Activated CD8-positive, alpha-beta T cell treated with anti-CD3 and anti-CD28 coated beads, Interleukin-2, amount 10 ng/mL, durations not matched to agents 7 days and 5 days (primary cell): ENCODE results near the gene IFI27L1. TPM values are rescaled to one million over a fixed set of nuclear protein-coding genes. Genes with fewer than 3 reads are reported as not detected.

Experiments
- ATAC-seq: fragments of 150-1000 bp; cut with Tn5 transposase; one replicate; pipeline ENCODE4 v1.10.0; 2021; ENCODE audit warnings: moderate library complexity
- CTCF ChIA-PET: fragments of 350-600 bp; sonication (Branson Sonifier 250); formaldehyde crosslinking; loops from one replicate; lab custom pipeline; 2021; ENCODE audit warnings: antibody characterized with exemption; lab: Charles Lee
- POLR2A ChIA-PET: fragments of 350-600 bp; sonication (Branson Sonifier 250); formaldehyde crosslinking; loops from one replicate; lab custom pipeline; 2021; ENCODE audit warnings: antibody characterized with exemption; lab: Charles Lee
- DNase-seq: peaks from one replicate; pipeline ENCODE4 v3.0.0-alpha.2; 2020
- H3K27ac Mint-ChIP-seq: one replicate; pipeline ENCODE4 v1.8.0; 2021; ENCODE audit warnings: mild to moderate bottlenecking, mixed read lengths
- H3K27me3 Mint-ChIP-seq: one replicate; pipeline ENCODE4 v1.8.0; 2021; ENCODE audit warnings: low read depth, mixed read lengths
- H3K36me3 Mint-ChIP-seq: one replicate; pipeline ENCODE4 v1.8.0; 2021; ENCODE audit warnings: low read depth, mixed read lengths
- H3K4me1 Mint-ChIP-seq: one replicate; pipeline ENCODE4 v1.8.0; 2021; ENCODE audit warnings: low read depth, mixed read lengths
- H3K4me3 Mint-ChIP-seq: one replicate; pipeline ENCODE4 v1.8.0; 2021; ENCODE audit warnings: mild to moderate bottlenecking, mixed read lengths
- H3K9me3 Mint-ChIP-seq: one replicate; pipeline ENCODE4 v1.8.0; 2022; ENCODE audit warnings: mixed read lengths; ENCODE audit not compliant: insufficient read depth
- total RNA-seq, 2 experiments: library from RNA; stranded (reverse); gene quantifications; one replicate each; pipeline ENCODE4 v1.2.3, GENCODE V29; 2021

Gene IFI27L1
- total RNA-seq, 2 experiments from 2014 or later, result 34.7 to 41.3 TPM

DNA sequence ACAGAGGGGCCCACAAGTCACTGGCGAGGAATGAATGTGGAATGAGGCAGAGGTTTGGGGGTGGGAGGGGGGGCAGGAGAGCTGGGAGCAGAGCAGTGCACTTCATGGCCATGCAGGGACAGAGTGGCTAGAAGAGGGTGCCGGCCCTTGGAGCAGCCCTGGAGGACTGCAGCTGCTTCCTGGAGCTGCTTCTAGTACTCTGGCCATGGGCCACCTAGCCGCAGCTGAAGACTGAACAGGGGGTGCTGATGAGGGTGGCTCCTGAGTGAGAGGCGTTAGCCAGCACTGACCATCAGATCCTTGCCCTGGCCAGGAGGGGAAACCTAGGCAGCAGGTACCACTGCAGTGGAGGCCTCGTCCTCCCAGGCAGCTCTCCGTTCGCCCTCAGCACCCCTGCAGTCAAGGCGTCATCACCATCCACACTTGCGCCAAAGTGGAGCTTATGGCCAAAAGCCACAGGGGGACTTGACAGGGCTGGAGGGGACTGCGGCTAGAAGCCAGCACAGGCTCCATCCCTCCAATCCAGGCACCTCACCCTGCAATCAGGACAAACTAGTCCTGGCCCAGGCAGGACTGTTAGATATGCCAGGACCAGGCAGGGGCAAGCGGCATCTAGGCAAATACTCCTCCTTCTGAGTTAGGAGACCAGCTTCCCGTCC is 38.5 kb upstream of the IFI27L1 start:
- H3K27me3 Mint-ChIP-seq, result no peaks in the 10 kb centered on the region
- H3K4me3 Mint-ChIP-seq, result no peak overlapping the region
- ATAC-seq (no peak), DNase-seq (no peak)
- POLR2A ChIA-PET, result no interaction called here
- H3K9me3 Mint-ChIP-seq, result no peaks in the 10 kb centered on the region
- H3K4me1 Mint-ChIP-seq, result peaks cover 8% of the 10 kb centered on the region
- CTCF ChIA-PET, result interaction anchor here (0.6 to 1.3 kb wide), 4 partner anchors 13 to 536 kb away, joined by 3 to 4 read pairs (median 3); no protein-coding TSS in a partner anchor
- peaks cover 12% of the 10 kb centered on the region for H3K36me3 Mint-ChIP-seq
- H3K27ac Mint-ChIP-seq, result no peak overlapping the region

DNA sequence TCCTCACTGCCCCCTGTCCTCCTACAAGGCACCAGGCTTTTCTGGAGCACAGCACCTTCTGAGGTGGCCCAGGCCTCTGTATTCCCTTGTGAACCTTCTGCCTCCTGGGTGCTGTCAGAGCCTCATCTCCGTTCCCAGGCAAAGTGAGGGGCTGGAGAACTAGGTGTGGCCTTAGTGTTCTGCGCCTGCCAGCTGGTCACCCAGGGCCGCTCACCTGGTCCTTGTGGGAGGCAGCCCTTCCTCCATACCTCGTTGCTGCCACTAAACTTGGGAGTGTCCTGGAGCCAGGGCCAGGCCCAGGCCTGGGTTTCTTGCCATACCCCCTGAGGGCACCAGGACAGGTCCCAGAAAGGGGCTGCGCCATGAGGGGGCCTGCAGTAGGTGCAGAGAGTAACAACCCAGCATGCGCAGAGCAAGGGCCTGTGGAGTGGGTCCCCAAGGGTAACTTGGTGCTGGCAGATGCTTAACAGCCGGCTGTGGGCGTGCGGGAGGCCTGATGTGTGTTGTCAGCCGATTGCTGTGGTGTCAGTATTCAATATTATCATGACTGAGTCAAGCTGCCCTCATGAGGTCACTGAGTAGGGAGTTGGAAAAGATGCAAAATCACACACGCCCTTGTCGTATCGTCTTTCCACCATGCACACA is 37.9 kb upstream of the IFI27L1 start:
- ChIA-PET POLR2A (no interaction called here), CTCF (interaction anchor here (0.6 to 1.3 kb wide), 4 partner anchors 14 to 537 kb away, joined by 3 to 4 read pairs (median 3); no protein-coding TSS in a partner anchor)
- Mint-ChIP-seq H3K36me3 (peaks cover 18% of the 10 kb centered on the region), H3K4me1 (peaks cover 8% of the 10 kb centered on the region), H3K9me3 (no peaks in the 10 kb centered on the region), H3K4me3 (no peak overlapping the region), H3K27ac (no peak overlapping the region), H3K27me3 (no peaks in the 10 kb centered on the region)
- DNase-seq (no peak), ATAC-seq (no peak)

DNA sequence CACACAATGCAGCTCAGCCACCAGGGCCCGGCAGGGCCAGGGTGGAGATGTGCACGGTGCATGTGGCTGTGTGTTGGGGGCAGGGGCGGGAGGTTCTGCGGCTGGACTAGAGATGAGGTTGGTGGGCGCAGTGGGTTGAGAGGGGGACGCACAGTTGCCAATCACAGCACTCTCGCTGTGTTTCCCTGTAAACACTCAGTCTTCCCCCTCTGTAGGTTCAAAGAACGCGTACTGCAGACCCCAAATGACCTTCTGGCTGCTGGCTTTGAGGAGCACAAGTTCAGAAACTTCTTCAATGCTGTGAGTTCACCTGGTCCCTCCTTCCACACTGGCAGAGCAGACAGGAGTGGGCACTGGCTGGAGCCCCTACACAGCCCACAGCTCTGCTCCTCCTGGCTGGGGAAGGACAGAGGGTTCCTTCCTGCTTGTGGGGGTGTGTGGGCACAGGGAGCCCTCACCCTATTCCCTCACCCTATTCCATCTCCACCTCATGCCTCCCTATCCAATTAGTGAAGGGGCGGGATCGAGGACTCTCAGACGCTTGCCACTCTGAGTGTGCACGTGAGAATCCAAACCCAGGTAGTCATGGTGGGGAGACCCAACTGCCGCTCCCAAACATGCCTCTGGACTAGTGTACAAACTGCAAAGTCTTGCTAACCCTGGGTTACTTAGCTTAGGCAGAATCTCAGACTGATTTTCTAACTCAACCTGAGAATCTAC is 37.2 kb upstream of the IFI27L1 start:
- ATAC-seq (no peak), DNase-seq (no peak)
- H3K27me3 Mint-ChIP-seq, result no peaks in the 10 kb centered on the region
- H3K36me3 Mint-ChIP-seq, result peaks cover 23% of the 10 kb centered on the region
- H3K4me1 Mint-ChIP-seq, result peaks cover 8% of the 10 kb centered on the region
- ChIA-PET CTCF (interaction anchor here (1.9 kb wide), 1 partner anchor 8 kb away, joined by 9 read pairs; no protein-coding TSS in a partner anchor), POLR2A (no interaction called here)
- H3K4me3 Mint-ChIP-seq, result no peak overlapping the region
- H3K9me3 Mint-ChIP-seq, result no peaks in the 10 kb centered on the region
- peak overlapping the region; percentile 44 for H3K27ac Mint-ChIP-seq

- CTCF ChIA-PET, result interaction anchor here (1.2 to 1.9 kb wide), 2 partner anchors 9 to 34 kb away, joined by 3 to 9 read pairs; no protein-coding TSS in a partner anchor
- POLR2A ChIA-PET, result no interaction called here
- peak overlapping the region; percentile 44 for H3K27ac Mint-ChIP-seq
- peaks cover 23% of the 10 kb centered on the region for H3K36me3 Mint-ChIP-seq
- ATAC-seq (no peak), DNase-seq (no peak)
- H3K4me1 Mint-ChIP-seq, result peaks cover 8% of the 10 kb centered on the region
- no peak overlapping the region for H3K4me3 Mint-ChIP-seq
- H3K9me3 Mint-ChIP-seq, result no peaks in the 10 kb centered on the region
- H3K27me3 Mint-ChIP-seq, result no peaks in the 10 kb centered on the region
Measured at GRCh38 chr14:94044476-94045091, 36.5 kb upstream of the IFI27L1 start.

GRCh38 chr14:94045101-94045500 is 36.0 kb upstream of the IFI27L1 start:
- CTCF ChIA-PET, result interaction anchor here (1.2 to 1.9 kb wide), 2 partner anchors 9 to 33 kb away, joined by 3 to 9 read pairs; no protein-coding TSS in a partner anchor
- no peaks in the 10 kb centered on the region for H3K27me3 Mint-ChIP-seq
- ATAC-seq (no peak), DNase-seq (no peak)
- H3K27ac Mint-ChIP-seq, result peak overlapping the region; percentile 10
- H3K4me3 Mint-ChIP-seq, result no peak overlapping the region
- no peaks in the 10 kb centered on the region for H3K9me3 Mint-ChIP-seq
- peaks cover 8% of the 10 kb centered on the region for H3K4me1 Mint-ChIP-seq
- POLR2A ChIA-PET, result no interaction called here
- peaks cover 27% of the 10 kb centered on the region for H3K36me3 Mint-ChIP-seq

GRCh38 chr14:94045563-94046345 is 35.4 kb upstream of the IFI27L1 start:
- Mint-ChIP-seq H3K36me3 (peaks cover 33% of the 10 kb centered on the region), H3K9me3 (no peaks in the 10 kb centered on the region), H3K27ac (peak overlapping the region; percentile 48), H3K4me1 (peaks cover 8% of the 10 kb centered on the region), H3K27me3 (no peaks in the 10 kb centered on the region), H3K4me3 (no peak overlapping the region)
- ChIA-PET POLR2A (no interaction called here), CTCF (interaction anchor here (1.0 to 7.2 kb wide), 6 partner anchors 9 to 106 kb away, joined by 3 to 52 read pairs (median 4); no protein-coding TSS in a partner anchor)
- no peak for DNase-seq
- ATAC-seq, result no peak

GRCh38 chr14:94046696-94047250 is 34.3 kb upstream of the IFI27L1 start:
- CTCF ChIA-PET, result interaction anchor here (1.0 to 7.2 kb wide), 4 partner anchors 10 to 107 kb away, joined by 3 to 52 read pairs (median 4); no protein-coding TSS in a partner anchor
- peaks cover 43% of the 10 kb centered on the region for H3K36me3 Mint-ChIP-seq
- H3K4me3 Mint-ChIP-seq, result no peak overlapping the region
- H3K4me1 Mint-ChIP-seq, result peaks cover 8% of the 10 kb centered on the region
- H3K27ac Mint-ChIP-seq, result no peak overlapping the region
- ATAC-seq (no peak), DNase-seq (no peak)
- H3K27me3 Mint-ChIP-seq, result no peaks in the 10 kb centered on the region
- POLR2A ChIA-PET, result interaction anchor here (0.6 to 0.7 kb wide), 2 partner anchors 21 to 1047 kb away, joined by 3 read pairs; no protein-coding TSS in a partner anchor
- H3K9me3 Mint-ChIP-seq, result no peaks in the 10 kb centered on the region

GRCh38 chr14:94047581-94047980 is 33.5 kb upstream of the IFI27L1 start:
- ChIA-PET POLR2A (no interaction called here), CTCF (interaction anchor here (0.7 to 7.2 kb wide), 4 partner anchors 11 to 89 kb away, joined by 3 to 52 read pairs (median 4); no protein-coding TSS in a partner anchor)
- DNase-seq, result no peak
- H3K9me3 Mint-ChIP-seq, result no peaks in the 10 kb centered on the region
- ATAC-seq, result no peak
- no peaks in the 10 kb centered on the region for H3K27me3 Mint-ChIP-seq
- H3K36me3 Mint-ChIP-seq, result peaks cover 52% of the 10 kb centered on the region
- no peak overlapping the region for H3K27ac Mint-ChIP-seq
- H3K4me1 Mint-ChIP-seq, result peaks cover 15% of the 10 kb centered on the region
- no peak overlapping the region for H3K4me3 Mint-ChIP-seq

- ATAC-seq (no peak), DNase-seq (no peak)
- no peaks in the 10 kb centered on the region for H3K9me3 Mint-ChIP-seq
- no peak overlapping the region for H3K27ac Mint-ChIP-seq
- POLR2A ChIA-PET, result interaction anchor here (1.3 kb wide), 1 partner anchor 88 kb away, joined by 3 read pairs; no protein-coding TSS in a partner anchor
- CTCF ChIA-PET, result interaction anchor here (0.7 to 7.2 kb wide), 5 partner anchors 12 to 109 kb away, joined by 3 to 52 read pairs (median 6); no protein-coding TSS in a partner anchor
- no peak overlapping the region for H3K4me3 Mint-ChIP-seq
- peaks cover 57% of the 10 kb centered on the region for H3K36me3 Mint-ChIP-seq
- H3K27me3 Mint-ChIP-seq, result no peaks in the 10 kb centered on the region
- H3K4me1 Mint-ChIP-seq, result peaks cover 22% of the 10 kb centered on the region
Measured at GRCh38 chr14:94048691-94049624, 32.2 kb upstream of the IFI27L1 start.
